Stimulated activated CD4-positive, alpha-beta T cell treated with anti-CD3 and anti-CD28 coated beads, Interleukin-1b, Interleukin-23, amount 100 ng/mL, for 24 hours (primary cell): Measurements from ENCODE around the gene SPDYE3.
"Not testable (repeated sequence)": the region's sequence is repeated elsewhere in the genome, so short reads cannot be mapped to it uniquely, and the experiment has no call there.

Experiments
- DNase-seq, 4 experiments: peaks; one replicate each; pipeline ENCODE4 v3.0.0-alpha.2; 2020; ENCODE audit warnings: low read depth in 4 of 4, low spot score in 1 of 4

The SPDYE3 gene, protein sequence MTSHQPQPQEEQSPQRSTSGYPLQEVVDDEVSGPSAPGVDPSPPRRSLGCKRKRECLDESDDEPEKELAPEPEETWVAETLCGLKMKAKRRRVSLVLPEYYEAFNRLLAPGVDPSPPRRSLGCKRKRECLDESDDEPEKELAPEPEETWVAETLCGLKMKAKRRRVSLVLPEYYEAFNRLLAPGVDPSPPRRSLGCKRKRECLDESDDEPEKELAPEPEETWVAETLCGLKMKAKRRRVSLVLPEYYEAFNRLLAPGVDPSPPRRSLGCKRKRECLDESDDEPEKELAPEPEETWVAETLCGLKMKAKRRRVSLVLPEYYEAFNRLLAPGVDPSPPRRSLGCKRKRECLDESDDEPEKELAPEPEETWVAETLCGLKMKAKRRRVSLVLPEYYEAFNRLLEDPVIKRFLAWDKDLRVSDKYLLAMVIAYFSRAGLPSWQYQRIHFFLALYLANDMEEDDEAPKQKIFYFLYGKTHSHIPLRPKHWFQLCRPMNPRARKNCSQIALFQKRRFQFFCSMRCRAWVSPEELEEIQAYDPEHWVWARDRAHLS

DNA sequence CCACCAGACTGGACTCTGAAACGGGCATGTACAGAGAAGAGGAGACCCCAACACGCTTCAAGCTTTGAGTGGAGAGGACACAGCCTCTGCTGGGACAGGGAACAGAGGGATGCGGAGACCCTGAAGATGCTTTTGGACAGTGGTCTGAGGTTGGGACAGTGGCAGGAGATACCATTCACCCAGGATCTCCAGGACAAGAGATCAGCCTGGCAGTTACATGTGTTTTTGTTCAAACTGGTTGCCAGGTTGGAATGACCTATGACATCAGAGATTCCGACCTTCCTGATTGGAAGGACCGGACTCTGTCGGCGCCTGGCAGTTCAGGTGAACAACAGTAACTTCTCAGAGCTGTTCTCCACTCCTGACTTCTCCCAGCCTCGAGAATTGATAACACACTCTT is at the start of gene SPDYE3:
SPDYE3 (plus strand) TSS at position 301 of the 400 bp plus-strand sequence. CDS start 184 bp downstream, outside the sequence.
- DNase-seq, result not testable (repeated sequence)

DNA sequence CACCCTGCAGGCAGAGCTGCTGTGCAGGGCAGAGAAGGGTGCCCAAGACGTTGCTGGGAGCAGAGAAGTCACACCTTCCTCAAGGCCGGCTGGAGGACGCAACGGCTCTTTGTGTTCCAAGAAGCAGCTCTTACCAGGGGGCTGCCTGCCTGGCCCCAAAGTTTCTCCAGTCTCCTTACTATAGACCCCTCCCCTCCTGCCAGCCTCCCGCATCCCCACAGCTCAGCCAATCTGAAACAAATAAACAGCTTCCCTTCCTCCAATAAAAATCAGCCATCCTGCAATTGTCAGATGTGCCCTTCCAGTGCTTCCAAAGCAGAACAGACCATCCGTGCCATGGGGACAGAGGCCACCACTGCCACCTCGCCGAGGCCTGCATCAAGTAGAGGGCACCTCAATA is 47.5 kb upstream of the SPDYE3 start:
- not testable (repeated sequence) for DNase-seq

DNA sequence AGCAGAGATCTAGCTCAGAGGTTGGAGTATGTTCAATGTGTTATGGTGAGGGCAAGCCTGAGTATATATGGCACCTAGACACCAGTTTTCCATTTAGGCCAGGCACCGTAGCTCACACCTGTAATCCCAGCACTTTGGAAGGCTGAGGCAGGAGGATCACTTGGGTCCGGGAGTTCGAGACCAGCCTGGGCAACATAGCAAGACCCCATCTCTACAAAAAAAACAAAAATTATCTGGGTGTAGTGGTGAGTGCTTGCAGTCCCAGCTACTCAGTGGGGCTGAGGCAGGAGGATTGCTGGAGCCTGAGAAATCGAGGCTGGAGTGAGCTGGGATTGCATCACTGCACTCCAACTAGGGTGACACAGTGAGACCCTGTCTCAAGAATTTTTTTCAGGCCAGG is 44.6 kb upstream of the SPDYE3 start:
- not testable (repeated sequence) for DNase-seq

DNA sequence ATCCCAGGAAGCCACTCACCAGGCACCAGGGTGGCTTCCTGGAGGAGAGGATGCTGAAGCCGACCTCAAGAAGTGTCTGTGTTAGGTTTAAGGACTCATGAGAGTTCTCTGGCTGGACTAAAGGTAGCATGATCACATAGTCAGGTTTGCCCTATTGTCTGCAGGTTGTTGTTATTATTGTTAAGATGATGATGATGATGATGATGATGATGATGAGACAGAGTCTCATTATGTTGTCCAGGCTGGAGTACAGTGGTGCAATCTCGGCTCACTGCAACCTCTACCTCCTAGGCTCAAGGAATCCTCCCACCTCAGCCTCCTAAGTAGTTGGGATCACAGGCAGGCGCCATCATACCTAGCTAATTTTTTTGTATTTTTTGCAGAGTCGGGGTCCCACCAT is 43.3 kb upstream of the SPDYE3 start:
- DNase-seq, result not testable (repeated sequence)

DNA sequence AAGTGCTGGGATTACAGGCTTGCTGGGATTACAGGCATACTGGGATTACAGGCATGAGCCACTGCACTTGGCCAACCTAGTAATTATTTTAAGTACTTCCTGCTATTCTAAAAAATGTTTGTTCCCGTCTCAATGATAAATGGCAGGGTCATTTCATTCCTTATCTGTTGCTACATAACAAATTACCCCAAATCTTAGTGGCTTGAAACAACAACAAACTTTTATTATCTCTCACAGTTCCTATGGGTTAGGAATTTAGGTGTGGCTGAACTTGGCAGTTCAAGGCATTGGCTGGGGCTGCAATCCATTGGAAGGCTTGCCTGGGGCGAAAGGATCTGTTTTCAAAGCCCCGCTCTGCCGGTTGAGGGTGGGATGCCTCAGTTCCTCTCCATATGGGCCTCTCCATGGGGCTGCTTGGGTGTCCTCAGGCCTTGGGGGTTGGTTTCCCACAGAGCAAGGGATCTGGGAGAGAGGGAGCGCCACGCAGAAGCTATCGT is 42.8 kb upstream of the SPDYE3 start:
- DNase-seq, result not testable (repeated sequence)

DNA sequence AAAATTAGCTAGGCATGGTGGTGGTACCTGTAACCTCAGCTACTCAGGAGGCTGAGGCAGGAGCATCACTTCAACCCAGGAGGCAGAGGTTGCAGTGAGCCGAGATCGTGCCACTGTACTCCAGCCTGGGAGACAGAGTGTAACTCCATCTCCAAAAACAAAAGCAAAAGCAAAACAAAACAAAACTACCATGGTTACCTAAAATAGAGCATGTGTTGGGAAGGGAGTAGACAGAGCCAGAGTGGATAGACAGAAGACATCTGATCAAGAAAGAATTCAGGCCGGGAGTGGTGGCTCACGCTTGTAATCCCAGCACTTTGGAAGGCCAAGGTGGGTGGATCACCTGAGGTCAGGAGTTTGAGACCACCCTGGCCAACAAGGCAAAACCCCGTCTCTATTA is 41.7 kb upstream of the SPDYE3 start:
- DNase-seq, result not testable (repeated sequence)

DNA sequence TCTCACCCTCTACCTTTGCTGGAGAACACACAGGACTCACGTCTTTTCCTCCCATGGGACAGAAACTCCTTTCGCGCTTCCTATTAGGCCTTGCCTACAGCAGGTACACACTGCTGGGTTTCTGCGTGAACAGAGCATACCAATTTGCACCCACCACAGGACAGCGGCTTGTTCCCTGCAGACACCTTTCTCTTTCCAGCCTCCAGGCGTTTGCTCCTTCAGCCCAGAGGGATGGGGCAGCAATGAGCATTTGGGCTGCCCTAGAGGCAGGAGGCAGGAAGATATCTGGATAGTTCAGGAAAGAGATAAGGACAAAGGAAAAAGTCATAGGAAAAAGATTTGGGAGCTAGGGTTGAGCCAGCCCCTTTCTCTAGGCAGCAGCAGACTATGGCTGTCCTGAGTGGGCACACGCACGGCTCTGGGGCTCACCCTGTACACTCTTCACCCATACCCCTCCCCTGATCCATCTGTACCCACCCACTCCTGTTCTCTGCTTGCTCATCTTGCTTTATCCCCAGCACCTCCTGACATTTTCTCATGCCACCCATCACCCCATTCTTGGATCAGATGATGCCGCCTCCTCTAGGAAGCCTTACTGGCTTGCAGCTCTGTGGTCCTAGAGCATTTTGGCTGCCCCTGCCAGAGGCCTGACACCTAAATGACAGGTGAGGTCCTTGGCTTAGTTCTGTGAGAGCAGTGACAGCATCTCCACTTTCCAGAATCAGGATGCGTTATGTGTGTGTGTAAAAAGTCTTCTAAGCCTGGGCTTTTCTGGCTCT is 40.7 kb upstream of the SPDYE3 start:
- DNase-seq, result no peak

DNA sequence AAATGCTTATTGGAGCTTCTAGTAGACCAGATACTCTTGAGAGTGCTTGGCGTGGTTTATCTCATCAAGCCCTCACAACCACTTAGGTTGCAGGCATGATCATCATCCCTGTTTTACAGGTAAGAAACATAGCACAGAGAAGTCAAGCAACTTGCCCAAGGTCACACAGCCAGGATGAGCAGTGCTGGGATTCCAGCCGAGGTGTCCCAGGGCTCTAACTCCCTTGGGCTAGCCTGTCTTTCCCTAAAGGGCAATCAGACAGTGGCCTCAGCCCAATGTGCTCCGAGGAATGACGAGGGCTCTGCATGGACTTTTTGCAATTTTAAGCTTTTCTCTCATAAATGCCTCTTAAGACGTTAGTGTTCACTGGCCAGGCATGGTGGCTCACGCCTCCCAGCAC is 39.9 kb upstream of the SPDYE3 start:
- DNase-seq, result no peak

DNA sequence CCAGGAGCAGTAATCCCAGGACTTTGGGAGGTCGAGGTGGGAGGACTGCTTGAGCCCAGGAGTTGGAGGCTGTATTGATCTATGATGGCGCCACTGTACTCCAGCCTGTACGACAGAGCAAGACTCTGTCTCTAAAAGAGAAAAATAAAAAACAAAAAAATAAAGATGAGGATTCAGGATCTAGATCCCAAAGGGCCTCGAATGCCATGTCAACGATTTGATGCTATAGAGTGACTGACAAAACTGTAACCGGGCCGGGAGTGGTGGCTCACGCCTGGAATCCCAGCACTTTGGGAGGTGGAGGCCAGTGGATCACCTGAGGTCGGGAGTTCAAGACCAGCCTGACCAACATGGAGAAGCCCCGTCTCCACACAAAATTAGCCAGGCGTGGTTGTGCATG is 38.6 kb upstream of the SPDYE3 start:
- not testable (repeated sequence) for DNase-seq

DNA sequence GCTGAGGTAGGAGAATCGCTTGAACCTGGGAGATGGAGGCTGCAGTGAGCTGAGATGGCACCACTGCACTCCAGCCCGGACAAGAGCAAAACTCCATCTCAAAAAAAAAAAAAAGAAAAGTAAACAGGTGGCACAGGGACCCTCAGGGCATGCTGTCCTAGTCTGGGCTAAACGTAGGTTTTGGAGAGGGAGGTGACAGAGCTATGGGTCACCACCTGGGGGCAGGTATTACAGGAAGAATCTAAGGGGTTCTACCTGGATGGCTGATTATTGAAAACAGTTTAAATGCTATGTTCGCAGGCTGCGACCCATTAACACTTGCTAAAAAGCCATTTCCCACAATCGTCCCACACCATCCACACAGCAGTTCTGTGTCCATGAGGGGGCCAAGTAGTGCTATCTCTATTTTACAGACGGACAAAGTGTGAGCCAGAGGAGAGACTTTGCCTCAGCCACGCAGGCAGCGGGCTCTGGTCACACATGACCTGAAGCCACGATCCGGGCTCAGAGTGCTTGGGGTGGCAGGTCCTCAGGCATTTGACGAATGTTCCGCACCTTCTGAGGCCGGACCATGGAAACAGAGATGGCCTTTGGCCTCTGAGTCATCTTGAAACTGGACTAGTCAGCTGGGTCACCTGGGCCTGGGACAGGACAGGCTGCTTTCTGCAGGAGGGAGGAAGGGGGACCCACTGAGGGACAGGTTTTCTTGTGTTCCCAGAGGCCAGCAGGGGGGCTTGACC is 38.0 kb upstream of the SPDYE3 start:
- DNase-seq, result not testable (repeated sequence)

DNA sequence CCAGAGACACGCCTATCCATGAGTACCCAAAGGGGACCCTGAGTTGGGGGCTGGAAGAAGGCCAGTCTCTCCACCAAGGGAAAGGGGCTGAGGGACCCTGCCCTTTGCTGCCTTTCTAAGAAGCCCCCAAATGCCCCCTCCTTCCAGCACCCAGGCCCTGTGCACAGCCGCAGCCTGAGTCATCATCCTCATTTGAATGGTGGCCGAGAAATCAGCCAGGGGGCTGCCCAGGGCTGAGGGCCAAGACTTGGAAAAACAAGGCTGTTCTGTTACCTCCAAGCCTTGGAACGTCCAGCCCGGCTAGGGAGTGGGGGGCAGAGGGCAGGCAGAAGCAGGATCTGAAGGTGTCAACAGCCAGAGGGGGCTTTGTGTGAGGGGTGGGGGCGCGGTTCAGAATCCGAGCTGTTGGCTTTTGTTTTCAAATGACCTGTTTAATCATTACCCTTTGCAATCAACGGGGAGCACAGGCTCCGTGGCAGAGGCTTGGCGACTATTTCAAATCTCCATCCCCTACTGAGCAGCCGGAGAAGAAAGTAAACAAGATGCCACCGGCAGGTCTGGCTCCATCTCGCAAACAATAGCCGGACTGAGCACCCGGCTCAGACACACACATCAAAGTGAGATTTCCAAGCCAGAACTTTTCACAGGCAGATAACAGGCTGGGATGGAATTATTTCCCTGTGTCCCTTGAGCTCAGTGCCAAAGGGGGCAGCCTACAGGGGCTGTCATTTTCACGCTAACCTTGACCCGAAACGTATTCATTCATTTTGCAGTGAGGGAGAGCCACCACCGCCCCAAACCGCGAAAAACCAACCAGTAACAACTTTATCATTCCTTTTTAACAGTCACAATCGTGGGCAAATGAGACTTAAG is 37.2 kb upstream of the SPDYE3 start:
- not testable (repeated sequence) for DNase-seq

DNA sequence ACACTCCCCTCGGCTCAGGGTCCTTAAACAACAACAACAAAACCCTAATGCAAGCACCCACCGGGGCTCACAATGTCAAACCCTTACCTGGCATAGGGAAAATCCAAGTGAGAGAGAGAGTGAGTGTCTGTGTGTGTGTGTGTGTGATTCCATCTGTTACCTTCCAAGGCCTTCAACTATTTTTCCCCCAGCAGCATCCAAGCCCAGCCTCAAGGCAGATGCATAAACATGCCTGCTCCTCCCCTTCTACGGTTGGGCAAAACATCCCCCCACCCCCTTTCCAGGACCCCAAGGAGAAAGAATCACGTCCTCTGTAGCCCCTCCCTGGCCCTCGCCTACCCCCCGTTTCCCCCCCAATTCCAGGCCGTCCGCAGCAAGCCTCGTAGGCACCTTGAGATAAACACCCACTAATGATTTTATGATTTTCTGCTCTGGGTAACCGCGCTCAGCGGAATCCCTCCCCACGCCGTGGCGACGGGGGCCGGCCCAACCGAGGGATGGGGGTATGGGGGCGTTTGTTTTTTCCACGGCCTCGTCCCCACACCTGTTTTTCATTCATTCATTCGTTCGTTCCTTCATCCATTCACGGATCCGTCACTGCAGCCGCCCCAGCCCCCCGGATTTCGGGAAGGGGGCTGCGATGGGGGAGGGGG is 36.4 kb upstream of the SPDYE3 start:
- DNase-seq, result not testable (repeated sequence)

DNA sequence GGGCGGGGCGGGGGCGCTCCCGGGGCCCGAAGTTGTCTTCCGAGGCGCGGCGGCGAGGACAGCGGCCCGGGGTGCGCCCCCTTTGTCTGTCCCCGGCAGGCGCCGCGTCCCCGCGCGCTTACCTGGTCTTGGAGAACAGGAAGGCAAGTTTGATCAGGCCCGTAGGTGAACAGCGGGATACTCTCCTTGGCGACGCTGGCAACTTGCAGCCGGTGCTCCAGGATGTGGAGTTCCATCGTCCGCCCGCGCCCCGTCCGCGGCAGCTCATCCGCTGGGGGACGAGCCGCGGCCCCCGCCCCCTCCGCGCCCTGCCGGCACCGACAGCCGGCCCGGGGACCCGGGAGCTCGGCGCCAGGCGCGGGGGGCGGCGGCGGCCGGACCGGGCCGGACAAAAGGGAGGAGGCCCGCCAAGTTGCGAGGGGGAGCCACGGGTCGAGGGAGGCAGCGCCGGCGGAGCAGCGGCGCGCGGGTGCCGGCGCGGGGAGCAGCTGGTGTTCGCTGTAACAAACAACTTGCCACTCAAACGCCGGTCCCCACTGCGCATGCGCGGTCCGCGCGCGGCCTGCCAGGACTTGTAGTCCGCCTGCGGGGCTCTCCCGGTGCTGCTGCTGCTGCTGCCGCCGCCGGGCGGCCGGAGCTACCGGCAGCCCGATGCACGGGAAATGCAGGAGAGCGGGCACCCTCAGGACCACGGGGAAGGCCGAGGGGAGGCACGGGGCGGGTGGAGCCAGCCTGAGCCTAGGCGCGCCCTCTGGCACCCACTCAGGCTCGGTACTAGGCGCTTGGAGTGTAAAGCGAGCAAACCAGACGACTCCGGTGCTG is 35.6 kb upstream of the SPDYE3 start:
- DNase-seq, result peak; percentile 96 to 98 (median 97)

DNA sequence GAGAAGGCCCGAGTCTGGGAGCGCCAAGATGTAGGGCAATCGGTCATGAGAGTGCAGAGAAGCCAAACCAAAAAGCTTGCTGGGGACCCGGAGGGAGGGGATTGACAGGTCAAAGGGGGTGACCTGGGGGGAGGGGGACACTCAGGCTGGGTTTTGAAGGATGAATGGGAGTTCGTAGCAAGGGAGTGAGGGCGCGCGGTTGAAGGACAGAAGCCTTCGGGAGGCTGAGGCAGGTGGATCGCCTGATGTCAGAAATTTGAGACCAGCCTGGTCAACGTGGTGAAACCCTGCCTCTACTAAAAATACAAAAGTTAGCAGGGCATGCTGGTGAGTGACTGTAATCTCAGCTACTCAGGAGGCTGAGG is 35.0 kb upstream of the SPDYE3 start:
- DNase-seq, result not testable (repeated sequence)

DNA sequence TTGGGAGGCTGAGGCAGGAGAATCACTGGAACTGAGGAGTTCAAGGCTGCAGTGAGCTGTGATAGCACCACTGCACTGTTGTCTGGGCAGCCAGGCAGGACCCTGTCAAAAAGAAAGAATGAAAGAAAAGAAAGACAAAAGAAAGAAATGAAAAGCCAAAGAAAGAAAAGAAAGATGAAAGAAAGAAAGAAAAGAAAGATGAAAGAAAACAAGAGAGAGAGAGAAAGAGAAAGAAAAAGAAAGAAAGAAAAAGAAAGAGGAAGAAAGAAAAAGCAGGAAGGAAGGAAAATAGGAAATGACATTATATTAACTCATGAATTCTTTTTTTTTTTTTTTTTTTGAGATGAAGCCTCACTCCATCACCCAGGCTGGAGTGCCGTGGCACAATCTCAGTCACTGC is 32.4 kb upstream of the SPDYE3 start:
- DNase-seq, result no peak

DNA sequence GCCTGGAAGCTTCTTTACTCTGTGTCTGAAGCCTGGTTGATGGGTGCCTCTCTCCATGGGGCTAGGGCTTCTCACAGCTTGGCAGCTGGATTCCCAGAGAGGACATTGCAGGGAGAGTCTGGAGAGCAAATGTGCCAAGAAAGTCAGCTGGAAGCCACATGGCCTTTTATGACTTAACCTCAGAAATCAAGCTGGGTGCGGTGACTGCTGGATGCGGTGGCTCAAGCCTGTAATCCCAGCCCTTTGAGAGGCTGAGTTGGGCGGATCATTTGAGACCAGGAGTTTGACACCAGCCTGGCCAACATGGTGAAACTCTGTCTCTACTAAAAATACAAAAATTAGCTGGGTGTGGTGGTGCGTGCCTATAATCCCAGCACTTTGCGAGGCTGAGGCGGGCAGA is 31.4 kb upstream of the SPDYE3 start:
- DNase-seq, result not testable (repeated sequence)

DNA sequence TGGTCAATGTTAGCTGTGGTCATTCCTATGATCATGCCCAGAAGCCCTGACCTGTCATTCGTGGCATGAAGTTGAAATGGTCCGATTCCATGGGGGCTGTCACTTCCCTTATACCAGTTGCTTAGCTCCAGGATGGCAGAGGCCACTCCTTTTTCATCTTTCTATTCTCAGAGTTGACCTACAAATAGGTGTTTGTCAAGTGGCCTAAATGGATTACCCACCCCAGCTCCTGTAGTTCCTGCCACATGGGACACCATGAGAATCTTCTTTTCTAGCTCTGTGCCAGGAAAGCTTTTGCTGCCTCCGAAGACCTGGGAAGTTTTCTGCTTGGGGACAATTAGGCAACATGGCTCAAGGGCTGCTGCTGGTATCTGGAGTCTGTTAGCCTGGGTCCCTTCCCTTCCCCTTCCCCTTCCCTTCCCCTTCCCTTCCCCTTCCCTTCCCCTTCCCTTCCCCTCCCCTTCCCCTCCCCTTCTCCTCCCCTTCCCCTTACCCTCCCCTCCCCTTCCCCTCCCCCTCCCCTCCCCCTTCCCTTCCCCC is 25.4 kb upstream of the SPDYE3 start:
- DNase-seq, result not testable (repeated sequence)

DNA sequence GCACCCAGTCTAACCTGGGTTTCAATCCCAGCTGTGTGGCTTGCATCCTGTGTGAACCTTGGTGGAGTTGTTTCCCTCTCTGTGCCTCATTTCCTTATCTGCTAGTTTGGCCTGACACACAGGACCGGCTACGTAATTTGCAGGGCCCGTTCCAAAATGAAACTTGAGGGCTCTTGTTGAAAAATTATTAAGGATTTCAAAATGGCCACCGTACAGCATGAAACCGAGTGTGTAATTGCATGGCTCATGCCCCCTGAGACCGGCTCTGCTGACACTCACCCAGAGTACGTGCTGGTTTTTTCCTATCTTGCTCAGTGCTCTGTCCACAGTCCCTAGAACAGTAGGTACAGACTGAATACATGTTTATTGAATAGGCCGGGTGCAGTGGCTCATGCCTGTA is 24.4 kb upstream of the SPDYE3 start:
- DNase-seq, result not testable (repeated sequence)
